ENCODE measurements around the gene PTPN4.

- TF ChIP-seq KLF9 (CRISPR knock-in tag; IDR thresholded peaks at IDR 0.05; ENCODE audit: low read depth), result no peak
- TF ChIP-seq ZNF317 (CRISPR knock-in tag; IDR thresholded peaks at IDR 0.05), result no peak
- no peak for TF ChIP-seq ZMYM3 (CRISPR knock-in tag; IDR thresholded peaks at IDR 0.05)
- TF ChIP-seq ZNF670 (CRISPR knock-in tag; IDR thresholded peaks at IDR 0.05; ENCODE audit: borderline replicate concordance), result no peak
- TF ChIP-seq ZBTB33 (CRISPR knock-in tag; IDR thresholded peaks at IDR 0.05), result no peak
- no peak for TF ChIP-seq ETV6 (CRISPR knock-in tag; conservative IDR thresholded peaks at IDR 0.05)
- no peak for TF ChIP-seq PCBP1 (IDR thresholded peaks at IDR 0.05; ENCODE audit: borderline replicate concordance, low read depth, low read length)
Measured at GRCh38 chr2:119751706-119752105, 8.0 kb upstream of the PTPN4 start.

All from HepG2 (cell line).